Transverse colon (tissue), 3 donors: ENCODE measurements around the gene OSTN.

Experiments used
- EP300 ChIP-seq: sonication (generic); formaldehyde crosslinking; IDR thresholded peaks from one replicate; pipeline ENCODE4 v1.6.1; 2017; ENCODE audit warnings: antibody characterized with exemption, low read depth
- POLR2A ChIP-seq: fragments of 450-650 bp; IDR thresholded peaks from one replicate; pipeline ENCODE4 v1.6.1; 2016; ENCODE audit warnings: antibody characterized with exemption, mild to moderate bottlenecking, moderate library complexity
- TF ChIP-seq, protein P1 (sequence below), 5 experiments: fragments of 200-600 bp in 3 of 5; fragments of 450-650 bp in 2 of 5; sonication (generic) in 3 of 5; IDR thresholded peaks; 1 replicate in 2 of 5; 2 replicates in 3 of 5; pipeline ENCODE4 v1.5.1; 2016 to 2017; ENCODE audit warnings: antibody characterized with exemption in 5 of 5, inconsistent platforms in 3 of 5, mild to moderate bottlenecking in 2 of 5, moderate library complexity in 1 of 5

DNA sequence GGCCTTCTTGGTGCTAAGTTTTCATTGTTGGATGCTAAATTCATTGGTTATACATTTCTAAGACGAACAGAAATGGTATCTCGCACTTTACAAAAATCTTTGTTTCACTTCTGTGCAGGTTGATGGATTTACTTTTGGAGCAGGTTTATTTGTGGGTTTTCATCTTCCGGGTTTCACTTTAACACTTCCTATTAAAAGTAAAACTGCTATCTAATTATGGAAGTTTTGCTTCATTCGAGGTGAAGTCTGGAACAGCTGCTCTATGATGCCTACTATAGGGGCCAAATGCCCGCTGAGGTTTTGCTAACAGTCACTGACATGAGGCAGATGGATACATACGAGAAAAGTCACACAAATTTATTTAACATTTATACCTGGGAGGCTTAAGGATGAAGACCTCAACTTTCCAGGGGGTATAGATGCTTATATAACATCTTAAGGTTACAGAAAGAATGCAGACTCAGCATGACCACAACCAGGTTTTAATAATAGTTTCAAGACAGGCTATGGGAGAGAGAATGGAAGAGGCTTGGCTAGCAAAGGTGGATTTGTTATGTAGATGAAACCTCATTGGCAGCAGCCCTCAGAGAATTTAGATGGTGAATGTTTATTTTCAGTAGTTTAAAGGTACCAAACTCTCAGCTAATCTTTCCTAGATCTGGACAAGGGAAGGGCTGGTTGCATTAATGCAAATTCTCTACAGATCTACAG is 54.2 kb downstream of the OSTN start:
- TF ChIP-seq POLR2A: no peak
- TF ChIP-seq, protein P1, sequence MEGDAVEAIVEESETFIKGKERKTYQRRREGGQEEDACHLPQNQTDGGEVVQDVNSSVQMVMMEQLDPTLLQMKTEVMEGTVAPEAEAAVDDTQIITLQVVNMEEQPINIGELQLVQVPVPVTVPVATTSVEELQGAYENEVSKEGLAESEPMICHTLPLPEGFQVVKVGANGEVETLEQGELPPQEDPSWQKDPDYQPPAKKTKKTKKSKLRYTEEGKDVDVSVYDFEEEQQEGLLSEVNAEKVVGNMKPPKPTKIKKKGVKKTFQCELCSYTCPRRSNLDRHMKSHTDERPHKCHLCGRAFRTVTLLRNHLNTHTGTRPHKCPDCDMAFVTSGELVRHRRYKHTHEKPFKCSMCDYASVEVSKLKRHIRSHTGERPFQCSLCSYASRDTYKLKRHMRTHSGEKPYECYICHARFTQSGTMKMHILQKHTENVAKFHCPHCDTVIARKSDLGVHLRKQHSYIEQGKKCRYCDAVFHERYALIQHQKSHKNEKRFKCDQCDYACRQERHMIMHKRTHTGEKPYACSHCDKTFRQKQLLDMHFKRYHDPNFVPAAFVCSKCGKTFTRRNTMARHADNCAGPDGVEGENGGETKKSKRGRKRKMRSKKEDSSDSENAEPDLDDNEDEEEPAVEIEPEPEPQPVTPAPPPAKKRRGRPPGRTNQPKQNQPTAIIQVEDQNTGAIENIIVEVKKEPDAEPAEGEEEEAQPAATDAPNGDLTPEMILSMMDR (IDR thresholded peaks at IDR 0.05): no peak
- no peak for TF ChIP-seq EP300
